Effector CD4-positive, alpha-beta T cell (primary cell): ENCODE measurements around the gene RABL3.
A peak's percentile ranks its signal among the peaks of the same experiment; 100 is the strongest.
"Not testable (repeated sequence)": the region's sequence is repeated elsewhere in the genome, so short reads cannot be mapped to it uniquely, and the experiment has no call there.

Experiments used
- DNase-seq: peaks from one replicate; pipeline ENCODE4 v3.0.0-alpha.2; 2020

Gene RABL3

GRCh38 chr3:120743556-120744195 lies 1.4 kb upstream of the RABL3 start:
- no peak for DNase-seq

- no peak for DNase-seq
Measured at GRCh38 chr3:120742849-120743365, 591 bp upstream of the RABL3 start.

- DNase-seq = no peak
Measured at GRCh38 chr3:120741837-120742197, 499 bp downstream of the RABL3 start.

DNA sequence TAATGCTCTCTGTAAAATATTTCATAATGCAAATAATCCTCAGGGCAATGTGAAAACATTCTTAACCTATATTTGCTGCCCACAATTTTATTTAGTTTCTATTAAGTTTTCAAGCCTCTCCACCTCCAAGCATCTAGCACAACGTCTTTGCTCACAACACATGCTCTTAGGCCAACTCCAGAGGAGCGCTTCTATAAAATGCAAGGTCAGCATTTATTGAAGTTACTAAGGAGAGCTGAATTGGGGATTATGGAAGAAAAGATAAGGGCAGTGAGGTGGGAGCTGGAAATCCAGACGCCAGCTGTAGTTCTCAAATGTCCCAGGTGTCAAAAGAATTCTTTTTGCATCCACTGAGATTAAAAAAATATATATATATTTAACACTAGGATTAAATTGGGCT lies 996 bp downstream of the RABL3 start:
- no peak for DNase-seq

DNA sequence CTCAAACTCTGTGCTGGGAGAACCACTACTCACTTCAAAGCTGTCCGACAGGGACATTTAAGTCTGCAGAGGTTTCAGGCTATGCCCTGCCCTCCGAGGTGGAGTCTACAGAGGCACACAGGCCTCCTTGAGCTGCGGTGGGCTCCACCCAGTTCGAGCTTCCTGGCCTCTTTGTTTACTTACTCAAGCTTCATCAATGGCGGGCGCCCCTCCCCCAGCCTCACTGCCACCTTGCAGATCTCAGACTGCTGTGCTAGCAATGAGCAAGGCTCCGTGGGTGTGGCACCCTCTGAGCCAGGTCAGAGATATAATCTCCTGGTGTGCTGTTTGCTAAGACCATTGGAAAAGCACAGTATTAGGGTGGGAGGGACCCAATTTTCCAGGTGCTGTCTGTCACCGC lies 4.3 kb downstream of the RABL3 start:
- not testable (repeated sequence) for DNase-seq

DNA sequence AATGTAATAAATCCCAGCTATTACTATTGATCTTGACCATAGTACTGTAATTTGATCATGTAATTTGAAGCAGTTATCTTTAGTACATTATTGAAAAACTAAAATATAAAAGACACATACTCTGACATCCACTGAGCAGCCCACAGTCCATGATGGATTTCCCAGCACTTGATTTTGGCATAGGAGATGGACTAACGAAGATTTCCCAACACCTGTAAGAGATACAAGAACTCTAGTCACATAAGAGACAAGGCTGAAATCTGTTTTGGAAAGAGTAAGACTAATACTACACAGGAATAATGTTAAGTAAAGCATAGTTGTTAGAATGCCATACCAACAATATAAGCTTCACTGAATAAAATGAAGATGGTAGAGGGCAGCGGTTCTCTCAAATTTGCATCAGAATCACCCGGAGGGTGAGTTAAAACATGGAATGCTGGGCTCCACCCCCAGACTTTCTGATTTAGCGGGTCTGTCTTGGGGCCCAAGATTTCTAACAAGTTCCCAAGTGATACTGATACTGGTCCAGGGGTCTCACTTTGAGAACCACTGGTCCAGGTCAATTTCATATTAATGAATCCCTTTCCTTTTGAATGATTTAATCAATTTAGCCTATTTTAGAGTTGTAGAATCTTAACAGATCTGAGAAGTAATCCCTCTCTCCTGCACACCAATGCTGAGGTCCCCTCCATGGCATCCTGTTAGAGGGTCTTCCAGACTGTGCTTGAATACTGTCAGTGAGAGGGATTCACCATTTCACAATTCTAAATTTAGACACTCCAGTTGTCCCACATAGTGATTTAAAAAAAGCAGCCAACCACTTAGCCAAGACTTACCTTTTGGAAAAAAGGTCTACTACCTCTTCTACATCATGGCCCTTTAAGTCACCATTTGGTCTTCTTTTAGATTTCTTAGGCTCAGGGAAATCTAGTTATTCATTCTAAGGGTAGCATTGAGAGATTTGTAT lies 11.5 kb downstream of the RABL3 start:
- no peak for DNase-seq

DNA sequence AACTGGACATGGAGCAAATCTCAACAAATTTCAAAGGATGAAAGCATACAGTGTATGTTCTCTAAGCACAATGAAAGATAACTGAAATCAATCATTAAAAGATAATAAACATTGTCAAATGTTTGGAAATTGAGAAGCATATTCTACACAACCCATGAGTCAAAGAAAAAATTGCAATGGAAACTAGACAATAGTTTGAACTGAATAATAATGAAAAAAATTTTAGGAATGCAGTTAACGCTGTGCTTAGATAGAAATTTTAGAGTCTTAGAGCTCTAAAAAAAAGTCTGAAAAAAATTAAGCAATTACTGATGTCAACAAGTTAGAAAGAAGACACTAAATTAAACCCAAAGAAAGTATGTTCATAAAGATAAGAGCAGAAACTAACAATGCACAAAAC lies 15.5 kb downstream of the RABL3 start:
- DNase-seq = no peak

- peak; percentile 68 for DNase-seq
Measured at GRCh38 chr3:120719167-120719834, 23.0 kb downstream of the RABL3 start.

GRCh38 chr3:120713262-120713661 lies 29.1 kb downstream of the RABL3 start:
- no peak for DNase-seq

- no peak for DNase-seq
Measured at GRCh38 chr3:120710369-120710768, 31.9 kb downstream of the RABL3 start.

- no peak for DNase-seq
Measured at GRCh38 chr3:120708408-120708807, 33.9 kb downstream of the RABL3 start.

DNA sequence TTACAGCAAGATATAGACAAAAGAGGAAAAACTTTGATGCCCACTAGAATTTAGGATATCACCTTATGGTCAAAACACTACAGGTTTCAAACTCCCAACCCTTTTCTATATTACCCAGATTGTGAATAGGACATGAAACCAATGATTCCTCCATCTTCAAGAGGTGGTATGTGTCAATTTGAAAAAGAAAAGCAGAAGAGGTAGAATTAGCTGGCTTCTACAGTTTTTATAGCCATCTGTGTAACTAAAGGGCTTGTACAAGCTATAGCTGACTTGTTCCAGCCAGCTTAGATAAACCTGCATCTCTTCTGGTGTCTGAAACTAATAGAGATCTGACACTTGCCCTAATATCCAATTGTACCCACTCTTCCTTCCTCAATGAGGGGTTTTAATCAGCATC lies 35.4 kb downstream of the RABL3 start:
- DNase-seq = no peak

DNA sequence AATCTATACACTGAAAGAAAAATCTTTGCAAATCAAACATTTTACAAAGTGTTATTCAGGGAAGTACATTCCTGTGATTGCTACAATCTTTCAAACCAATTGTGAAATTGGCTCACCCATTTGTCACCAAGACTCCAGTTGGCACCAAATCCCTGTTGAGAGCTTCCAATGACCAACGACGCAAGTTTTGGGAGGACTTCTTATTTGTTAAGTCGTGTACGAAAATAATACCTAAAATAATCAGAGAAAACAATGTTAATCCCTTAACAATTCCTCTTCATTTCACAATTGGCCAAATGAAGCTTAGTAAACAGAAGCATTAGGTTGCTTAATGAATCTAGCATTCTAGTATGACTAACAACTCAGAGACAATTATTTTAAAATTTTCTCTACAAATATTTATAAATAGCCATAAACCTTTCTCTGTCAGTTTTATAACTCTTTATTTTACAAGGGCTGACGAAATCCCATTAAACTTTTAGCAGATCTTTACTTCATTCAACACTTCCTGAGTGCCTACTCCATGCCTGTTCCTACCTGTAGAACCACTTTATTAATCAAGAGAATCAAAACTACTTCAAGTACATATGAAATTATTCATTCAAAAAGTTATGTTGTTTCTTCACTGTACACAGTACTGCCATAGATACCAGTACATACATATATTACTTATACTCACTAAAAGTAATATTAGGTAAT lies 36.3 kb downstream of the RABL3 start:
- no peak for DNase-seq

GRCh38 chr3:120699333-120699732 lies 43.0 kb downstream of the RABL3 start:
- DNase-seq = no peak

DNA sequence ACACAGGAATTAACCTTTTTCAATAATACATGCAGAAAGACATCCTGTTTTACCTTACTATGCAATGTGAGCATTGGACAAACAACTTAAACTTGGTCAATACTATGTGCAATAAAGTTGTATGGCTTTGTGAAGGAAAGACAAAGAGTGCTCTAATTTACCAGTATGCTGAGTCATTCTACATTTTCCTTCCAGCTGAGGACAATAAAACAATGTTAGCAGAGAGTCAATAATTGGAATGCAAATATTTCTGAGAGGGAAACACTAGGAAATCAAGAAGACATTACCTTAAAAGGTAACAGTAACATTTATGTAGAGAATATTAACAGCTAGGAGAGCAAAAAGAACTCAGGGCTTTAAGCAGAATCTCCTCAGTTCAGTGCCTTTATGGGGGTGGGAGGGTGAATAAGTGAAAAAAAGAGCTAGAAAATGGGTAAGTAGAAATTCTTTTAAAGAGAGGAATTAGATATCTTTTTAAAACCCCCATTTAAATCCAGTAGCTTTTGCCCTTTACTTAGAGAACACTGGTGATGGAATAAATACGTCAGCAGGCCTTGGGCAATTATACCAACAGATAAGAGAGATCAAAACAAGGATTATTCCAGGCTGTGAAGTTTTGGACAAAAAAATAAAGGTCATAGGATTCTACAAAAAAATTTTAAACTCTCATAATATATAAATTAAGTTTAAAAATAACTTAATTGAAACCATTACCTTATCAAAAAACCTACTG lies 48.7 kb downstream of the RABL3 start:
- no peak for DNase-seq

GRCh38 chr3:120689395-120689794 lies 52.9 kb downstream of the RABL3 start:
- no peak for DNase-seq

DNA sequence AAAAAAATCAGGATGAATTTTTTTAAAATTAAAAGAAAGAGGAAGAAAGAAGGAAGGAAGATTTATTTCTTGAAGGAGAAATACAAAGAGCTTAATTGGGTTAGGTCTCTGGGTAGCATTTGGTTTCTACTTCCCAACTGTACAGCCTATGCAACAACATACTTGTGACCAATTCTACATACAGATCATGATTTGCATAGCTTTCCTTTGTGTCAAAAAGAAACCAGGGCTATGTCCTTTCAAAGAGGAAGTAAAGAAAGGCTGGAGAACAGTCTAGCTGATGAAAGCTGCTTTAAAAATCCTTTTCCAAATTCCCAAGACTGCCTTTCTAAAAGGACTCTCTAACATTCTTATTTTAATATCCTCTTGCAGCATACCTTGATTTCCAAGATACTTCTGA lies 54.2 kb downstream of the RABL3 start:
- DNase-seq = no peak

DNA sequence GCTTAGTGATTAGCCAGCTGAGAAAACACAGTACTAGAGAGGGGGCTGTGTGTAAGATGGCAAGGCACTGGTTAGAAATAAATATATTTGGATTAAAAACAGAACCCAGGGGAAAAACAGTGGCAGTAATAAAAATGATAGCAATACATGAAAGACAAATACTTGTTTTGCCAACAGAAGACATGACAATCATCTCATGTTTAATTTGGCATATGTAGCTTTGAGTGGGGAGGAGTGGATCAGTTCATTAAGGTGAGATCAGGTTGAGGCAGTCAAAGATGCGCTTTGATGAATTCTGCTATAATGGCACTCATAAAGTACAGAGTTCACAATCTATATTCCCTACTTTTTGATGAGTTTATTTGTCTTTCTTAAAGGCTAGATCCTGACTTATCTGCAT lies 56.9 kb downstream of the RABL3 start:
- DNase-seq = no peak

DNA sequence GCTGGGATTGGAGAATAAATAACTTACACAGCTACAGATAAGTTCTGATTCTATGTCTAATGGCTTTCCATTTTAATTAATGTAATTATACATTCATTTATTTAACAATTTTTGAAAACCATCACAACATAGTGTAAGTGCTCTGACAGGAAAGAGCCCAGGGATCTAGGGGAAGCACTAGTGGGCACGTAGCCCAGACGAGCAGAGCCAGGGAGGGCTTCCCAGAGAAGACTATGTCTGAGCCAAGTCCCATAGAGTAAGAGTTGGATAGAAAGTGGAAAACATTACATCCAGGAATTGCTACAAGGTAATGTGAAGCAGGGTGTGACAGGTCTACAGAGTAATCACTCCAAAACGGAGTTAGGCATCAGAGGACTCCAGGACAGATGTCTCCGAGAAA lies 57.4 kb downstream of the RABL3 start:
- no peak for DNase-seq

DNA sequence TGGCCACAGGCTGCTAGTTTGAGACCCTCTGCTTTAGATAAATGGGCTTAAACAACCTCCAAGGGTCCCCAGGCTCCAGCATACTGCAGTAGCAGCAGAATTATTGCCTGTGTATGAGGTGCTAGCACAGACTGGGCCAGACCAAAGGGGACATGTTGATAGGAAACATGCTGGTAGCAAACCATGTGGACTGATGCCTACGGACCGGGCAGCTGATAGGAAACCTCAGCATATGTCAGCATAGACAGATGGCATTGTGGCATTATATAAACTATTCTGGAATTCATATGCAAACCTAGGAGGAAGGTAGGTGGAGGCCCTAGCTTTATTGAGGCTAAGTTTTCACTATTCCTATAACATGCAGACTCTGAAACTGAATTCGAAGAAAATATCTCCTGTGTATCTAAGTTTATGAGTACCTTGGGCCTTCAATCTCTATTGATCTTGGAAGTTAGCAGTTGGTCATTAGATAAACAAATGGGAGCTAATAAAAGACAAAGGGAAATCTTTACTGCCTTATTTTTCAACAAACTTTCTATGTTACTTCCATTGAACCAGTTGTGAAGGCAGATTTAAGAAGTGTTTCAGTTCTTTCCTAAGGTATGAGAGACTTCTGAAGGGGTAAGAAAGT lies 58.5 kb downstream of the RABL3 start:
- no peak for DNase-seq

GRCh38 chr3:120683213-120683612 lies 59.1 kb downstream of the RABL3 start:
- DNase-seq = no peak
